WTC11 (cell line): ENCODE measurements around the gene SAMD13. TPM values are rescaled to one million over a fixed set of nuclear protein-coding genes. Genes with fewer than 3 reads are reported as not detected.

Source experiments
- ATAC-seq: fragments of 200-7000 bp; cut with Tn5 transposase; 2 replicates; pipeline ENCODE4 v1.10.0; 2021; ENCODE audit warnings: mild to moderate bottlenecking, moderate library complexity
- CTCF ChIA-PET: fragments of 300-600 bp; sonication (Branson Sonifier 250); formaldehyde crosslinking; loops from one replicate; lab custom pipeline; 2021; ENCODE audit warnings: antibody characterized with exemption; lab: Charles Lee
- POLR2A ChIA-PET: fragments of 350-600 bp; sonication (Branson Sonifier 250); formaldehyde crosslinking; loops from one replicate; lab custom pipeline; 2021; ENCODE audit warnings: antibody characterized with exemption; lab: Charles Lee
- DNase-seq: peaks from one replicate; pipeline ENCODE4 v3.0.0; 2021; ENCODE audit warnings: low spot score
- H3K27ac Mint-ChIP-seq: 2 replicates; pipeline ENCODE4 v1.8.0; 2021; ENCODE audit warnings: mixed read lengths
- H3K27me3 Mint-ChIP-seq: 2 replicates; pipeline ENCODE4 v1.8.0; 2021; ENCODE audit warnings: low read depth, mild to moderate bottlenecking, moderate library complexity, mixed read lengths
- H3K36me3 Mint-ChIP-seq: 2 replicates; pipeline ENCODE4 v1.8.0; 2021; ENCODE audit warnings: mixed read lengths
- H3K4me1 Mint-ChIP-seq: 2 replicates; pipeline ENCODE4 v1.8.0; 2022; ENCODE audit warnings: mixed read lengths
- H3K4me3 Mint-ChIP-seq: 2 replicates; pipeline ENCODE4 v1.8.0; 2021; ENCODE audit warnings: mild to moderate bottlenecking, moderate library complexity, mixed read lengths
- H3K9me3 Mint-ChIP-seq: 2 replicates; pipeline ENCODE4 v1.8.0; 2021; ENCODE audit warnings: mixed read lengths
- CBFB ChIP-seq: sonication (generic); formaldehyde crosslinking; IDR thresholded peaks from 2 replicates; pipeline ENCODE4 v1.8.1; 2022; ENCODE audit warnings: mild to moderate bottlenecking, low read depth, missing genetic modification reagents
- CREM ChIP-seq: sonication (generic); formaldehyde crosslinking; IDR thresholded peaks from 2 replicates; pipeline ENCODE4 v1.8.1; 2022; ENCODE audit warnings: mild to moderate bottlenecking, missing genetic modification reagents, moderate library complexity
- E2F4 ChIP-seq: sonication (generic); formaldehyde crosslinking; IDR thresholded peaks from 2 replicates; pipeline ENCODE4 v1.8.1; 2022; ENCODE audit warnings: low read depth, mild to moderate bottlenecking, moderate library complexity, missing genetic modification reagents, borderline replicate concordance
- EMX1 ChIP-seq: fragments of 250-450 bp; sonication (Bioruptor Pico); IDR thresholded peaks from 2 replicates; pipeline ENCODE4 v1.8.0; 2021; ENCODE audit warnings: mild to moderate bottlenecking
- ESRRA ChIP-seq: sonication (generic); formaldehyde crosslinking; IDR thresholded peaks from 2 replicates; pipeline ENCODE4 v1.8.1; 2022; ENCODE audit warnings: mild to moderate bottlenecking, missing genetic modification reagents, borderline replicate concordance
- GABPB1 ChIP-seq: sonication (generic); formaldehyde crosslinking; IDR thresholded peaks from 2 replicates; pipeline ENCODE4 v1.8.1; 2023; ENCODE audit warnings: mild to moderate bottlenecking, missing genetic modification reagents
- HMGA2 ChIP-seq: fragments of 250-450 bp; sonication (Bioruptor Pico); IDR thresholded peaks from 2 replicates; pipeline ENCODE4 v1.4.0; 2021; ENCODE audit warnings: mild to moderate bottlenecking, moderate library complexity
- JAZF1 ChIP-seq: fragments of 250-450 bp; sonication (Bioruptor Pico); IDR thresholded peaks from 2 replicates; pipeline ENCODE4 v1.9.0; 2021; ENCODE audit warnings: moderate library complexity, mild to moderate bottlenecking, inconsistent platforms
- JUN ChIP-seq: sonication (generic); formaldehyde crosslinking; IDR thresholded peaks from 2 replicates; pipeline ENCODE4 v1.8.0; 2023; ENCODE audit warnings: mild to moderate bottlenecking, missing genetic modification reagents
- MXD4 ChIP-seq: fragments of 250-450 bp; sonication (Bioruptor Pico); IDR thresholded peaks from 2 replicates; pipeline ENCODE4 v1.8.0; 2021; ENCODE audit warnings: mild to moderate bottlenecking, moderate library complexity, borderline replicate concordance
- RELA ChIP-seq: sonication (generic); formaldehyde crosslinking; IDR thresholded peaks from 2 replicates; pipeline ENCODE4 v1.8.1; 2022; ENCODE audit warnings: missing genetic modification reagents, mild to moderate bottlenecking, borderline replicate concordance
- STAT6 ChIP-seq: sonication (generic); formaldehyde crosslinking; conservative IDR thresholded peaks from 2 replicates; pipeline ENCODE4 v1.8.1; 2023; ENCODE audit warnings: mild to moderate bottlenecking, low read depth, missing genetic modification reagents, moderate library complexity
- USF1 ChIP-seq: sonication (generic); formaldehyde crosslinking; IDR thresholded peaks from 2 replicates; pipeline ENCODE4 v1.8.0; 2022; ENCODE audit warnings: mild to moderate bottlenecking, missing genetic modification reagents
- ZNF317 ChIP-seq: sonication (generic); formaldehyde crosslinking; IDR thresholded peaks from 2 replicates; pipeline ENCODE4 v1.8.1; 2023; ENCODE audit warnings: low read depth, mild to moderate bottlenecking, moderate library complexity, missing genetic modification reagents, borderline replicate concordance
- ZNF425 ChIP-seq: fragments of 250-450 bp; sonication (Bioruptor Pico); conservative IDR thresholded peaks from 2 replicates; pipeline ENCODE4 v1.9.0; 2021; ENCODE audit warnings: mild to moderate bottlenecking
- ZNF532 ChIP-seq: fragments of 250-450 bp; sonication (Bioruptor Pico); IDR thresholded peaks from 2 replicates; pipeline ENCODE4 v1.9.0; 2021; ENCODE audit warnings: mild to moderate bottlenecking, borderline replicate concordance
- ZNF671 ChIP-seq: fragments of 250-450 bp; sonication (Bioruptor Pico); IDR thresholded peaks from 2 replicates; pipeline ENCODE4 v1.8.0; 2021; ENCODE audit warnings: mild to moderate bottlenecking
- total RNA-seq: library from RNA; stranded (reverse); gene quantifications from 3 replicates; pipeline ENCODE4 v1.2.3, GENCODE V29; 2021
- TF ChIP-seq, protein P1 (sequence below): sonication (generic); formaldehyde crosslinking; IDR thresholded peaks from 2 replicates; pipeline ENCODE4 v1.8.1; 2022; ENCODE audit warnings: mild to moderate bottlenecking, missing genetic modification reagents, moderate library complexity, borderline replicate concordance
- TF ChIP-seq, protein P2 (sequence below): sonication (generic); formaldehyde crosslinking; IDR thresholded peaks from 2 replicates; pipeline ENCODE4 v1.8.1; 2023; ENCODE audit warnings: mild to moderate bottlenecking, missing genetic modification reagents, moderate library complexity
- TF ChIP-seq, protein P3 (sequence below): sonication (generic); formaldehyde crosslinking; IDR thresholded peaks from 2 replicates; pipeline ENCODE4 v1.8.0; 2022; ENCODE audit warnings: missing genetic modification reagents

SAMD13 gene
- total RNA-seq, 1 experiment from 2014 or later: 1.8 TPM

DNA sequence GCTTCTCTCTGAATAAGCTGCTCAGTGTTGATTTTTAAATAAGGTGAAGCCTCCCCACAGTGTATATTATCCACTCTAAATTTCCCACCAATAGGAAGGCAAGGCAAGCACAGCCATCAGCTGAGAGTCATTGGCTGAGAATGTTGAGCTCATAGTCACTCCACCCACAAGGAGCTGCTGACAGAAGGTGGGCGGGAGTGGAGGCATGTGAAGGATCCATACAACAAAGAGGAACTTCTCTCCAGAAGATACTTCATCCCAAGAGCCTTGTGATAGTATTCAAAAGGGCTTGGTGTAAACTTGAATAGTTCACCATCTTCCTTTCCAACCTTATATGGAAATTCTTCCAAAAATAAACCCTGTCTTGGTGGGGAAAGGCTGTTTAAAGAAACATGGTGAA lies 42.8 kb downstream of the SAMD13 start (continued):
- TF ChIP-seq MXD4 (CRISPR knock-in tag) (no peak), ZNF671 (CRISPR knock-in tag) (no peak), EMX1 (CRISPR knock-in tag) (no peak)

DNA sequence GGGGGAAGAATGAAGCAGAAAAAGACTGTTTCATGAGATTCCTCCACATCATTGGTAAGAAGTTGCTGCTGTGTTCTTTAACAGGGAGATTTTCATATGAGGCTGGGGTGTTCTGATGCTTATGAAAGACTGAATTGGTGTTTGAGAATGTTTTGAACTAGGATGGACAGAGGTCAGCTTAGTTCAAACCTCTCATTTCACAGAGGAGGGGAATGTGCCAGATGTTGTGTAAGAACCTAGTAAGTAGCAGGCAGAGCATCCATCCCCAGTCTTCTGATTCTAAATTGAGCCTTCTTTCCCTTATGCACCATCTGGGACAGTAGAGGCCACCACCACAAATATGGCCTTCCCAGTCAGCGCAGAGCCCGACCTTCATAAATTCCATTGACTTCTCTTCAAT lies 43.7 kb downstream of the SAMD13 start:
- no peak for ATAC-seq
- TF ChIP-seq USF1 (no peak), HMGA2 (CRISPR knock-in tag) (no peak), CREM (no peak), JAZF1 (CRISPR knock-in tag) (no peak), ZNF317 (no peak), ESRRA (CRISPR knock-in tag) (no peak), STAT6 (CRISPR knock-in tag) (no peak), CBFB (CRISPR knock-in tag) (no peak), ZNF532 (CRISPR knock-in tag) (no peak), ZNF425 (CRISPR knock-in tag) (no peak), GABPB1 (no peak), E2F4 (CRISPR knock-in tag) (no peak), RELA (no peak), JUN (CRISPR knock-in tag) (no peak)
- TF ChIP-seq, protein P1, sequence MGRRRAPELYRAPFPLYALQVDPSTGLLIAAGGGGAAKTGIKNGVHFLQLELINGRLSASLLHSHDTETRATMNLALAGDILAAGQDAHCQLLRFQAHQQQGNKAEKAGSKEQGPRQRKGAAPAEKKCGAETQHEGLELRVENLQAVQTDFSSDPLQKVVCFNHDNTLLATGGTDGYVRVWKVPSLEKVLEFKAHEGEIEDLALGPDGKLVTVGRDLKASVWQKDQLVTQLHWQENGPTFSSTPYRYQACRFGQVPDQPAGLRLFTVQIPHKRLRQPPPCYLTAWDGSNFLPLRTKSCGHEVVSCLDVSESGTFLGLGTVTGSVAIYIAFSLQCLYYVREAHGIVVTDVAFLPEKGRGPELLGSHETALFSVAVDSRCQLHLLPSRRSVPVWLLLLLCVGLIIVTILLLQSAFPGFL (CRISPR knock-in tag): no peak
- TF ChIP-seq, protein P2, sequence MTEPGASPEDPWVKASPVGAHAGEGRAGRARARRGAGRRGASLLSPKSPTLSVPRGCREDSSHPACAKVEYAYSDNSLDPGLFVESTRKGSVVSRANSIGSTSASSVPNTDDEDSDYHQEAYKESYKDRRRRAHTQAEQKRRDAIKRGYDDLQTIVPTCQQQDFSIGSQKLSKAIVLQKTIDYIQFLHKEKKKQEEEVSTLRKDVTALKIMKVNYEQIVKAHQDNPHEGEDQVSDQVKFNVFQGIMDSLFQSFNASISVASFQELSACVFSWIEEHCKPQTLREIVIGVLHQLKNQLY (CRISPR knock-in tag): no peak
- TF ChIP-seq, protein P3, sequence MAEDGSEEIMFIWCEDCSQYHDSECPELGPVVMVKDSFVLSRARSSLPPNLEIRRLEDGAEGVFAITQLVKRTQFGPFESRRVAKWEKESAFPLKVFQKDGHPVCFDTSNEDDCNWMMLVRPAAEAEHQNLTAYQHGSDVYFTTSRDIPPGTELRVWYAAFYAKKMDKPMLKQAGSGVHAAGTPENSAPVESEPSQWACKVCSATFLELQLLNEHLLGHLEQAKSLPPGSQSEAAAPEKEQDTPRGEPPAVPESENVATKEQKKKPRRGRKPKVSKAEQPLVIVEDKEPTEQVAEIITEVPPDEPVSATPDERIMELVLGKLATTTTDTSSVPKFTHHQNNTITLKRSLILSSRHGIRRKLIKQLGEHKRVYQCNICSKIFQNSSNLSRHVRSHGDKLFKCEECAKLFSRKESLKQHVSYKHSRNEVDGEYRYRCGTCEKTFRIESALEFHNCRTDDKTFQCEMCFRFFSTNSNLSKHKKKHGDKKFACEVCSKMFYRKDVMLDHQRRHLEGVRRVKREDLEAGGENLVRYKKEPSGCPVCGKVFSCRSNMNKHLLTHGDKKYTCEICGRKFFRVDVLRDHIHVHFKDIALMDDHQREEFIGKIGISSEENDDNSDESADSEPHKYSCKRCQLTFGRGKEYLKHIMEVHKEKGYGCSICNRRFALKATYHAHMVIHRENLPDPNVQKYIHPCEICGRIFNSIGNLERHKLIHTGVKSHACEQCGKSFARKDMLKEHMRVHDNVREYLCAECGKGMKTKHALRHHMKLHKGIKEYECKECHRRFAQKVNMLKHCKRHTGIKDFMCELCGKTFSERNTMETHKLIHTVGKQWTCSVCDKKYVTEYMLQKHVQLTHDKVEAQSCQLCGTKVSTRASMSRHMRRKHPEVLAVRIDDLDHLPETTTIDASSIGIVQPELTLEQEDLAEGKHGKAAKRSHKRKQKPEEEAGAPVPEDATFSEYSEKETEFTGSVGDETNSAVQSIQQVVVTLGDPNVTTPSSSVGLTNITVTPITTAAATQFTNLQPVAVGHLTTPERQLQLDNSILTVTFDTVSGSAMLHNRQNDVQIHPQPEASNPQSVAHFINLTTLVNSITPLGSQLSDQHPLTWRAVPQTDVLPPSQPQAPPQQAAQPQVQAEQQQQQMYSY: no peak

More for the DNA sequence above, 43.7 kb downstream of the SAMD13 start:
- Mint-ChIP-seq H3K27ac (no peak overlapping the region), H3K9me3 (peaks cover 29% of the 10 kb centered on the region), H3K36me3 (no peaks in the 10 kb centered on the region), H3K4me1 (no peaks in the 10 kb centered on the region), H3K4me3 (no peak overlapping the region), H3K27me3 (no peaks in the 10 kb centered on the region)
- POLR2A ChIA-PET: no interaction called here
- DNase-seq: no peak
- CTCF ChIA-PET: no interaction called here
